ENCODE results near the gene ZNF775. TPM values are rescaled to one million over a fixed set of nuclear protein-coding genes. Genes with fewer than 3 reads are reported as not detected.

The ZNF775 gene
- total and polyA plus RNA-seq, 5 experiments from 2014 or later = 1.5 to 7.6 (median 5.6) TPM

- POLR2A ChIA-PET = interaction anchor here (0.6 to 5.5 kb wide), 9 partner anchors 8 to 502 kb away, joined by 3 to 41 read pairs (median 4); partner anchors contain the start of gene REPIN1
- DNase-seq (no peak), ATAC-seq (no peak)
- no peak overlapping the region for H3K4me3 Mint-ChIP-seq
- H3K27ac Mint-ChIP-seq = peak overlapping the region in 2 of 10 donors; percentile 54 to 69
- no peaks in the 10 kb centered on the region for H3K9me3 Mint-ChIP-seq
- no peaks in the 10 kb centered on the region for H3K27me3 Mint-ChIP-seq
- no peaks in the 10 kb centered on the region for H3K36me3 Mint-ChIP-seq
- peaks cover 21 to 40% (median 35%) of the 10 kb centered on the region in 4 donors for H3K4me1 Mint-ChIP-seq
These were observed 23.5 kb upstream of the ZNF775 start for GRCh38 chr7:150355666-150356059.

- peaks cover 21 to 40% (median 35%) of the 10 kb centered on the region in 4 donors for H3K4me1 Mint-ChIP-seq
- peak in 1 of 2 donors; percentile 19 for ATAC-seq
- peak in 3 of 10 donors; percentile 62 to 64 (median 63) for DNase-seq
- H3K9me3 Mint-ChIP-seq = no peaks in the 10 kb centered on the region
- H3K36me3 Mint-ChIP-seq = no peaks in the 10 kb centered on the region
- H3K4me3 Mint-ChIP-seq = peak overlapping the region in 5 of 10 donors; percentile 8 to 34 (median 18)
- POLR2A ChIA-PET = interaction anchor here (0.7 to 5.5 kb wide), 7 partner anchors 9 to 49 kb away, joined by 3 to 41 read pairs (median 4); partner anchors contain the start of gene REPIN1
- peak overlapping the region in 9 of 10 donors; percentile 4 to 79 (median 63) for H3K27ac Mint-ChIP-seq
- no peaks in the 10 kb centered on the region for H3K27me3 Mint-ChIP-seq
These were observed 22.7 kb upstream of the ZNF775 start for GRCh38 chr7:150356265-150356897.

GRCh38 chr7:150357270-150357669, 21.9 kb upstream of the ZNF775 start:
- peak overlapping the region in 9 of 10 donors; percentile 77 to 96 (median 93) for H3K27ac Mint-ChIP-seq
- POLR2A ChIA-PET = interaction anchor here (0.7 to 5.5 kb wide), 7 partner anchors 9 to 50 kb away, joined by 3 to 41 read pairs (median 7); partner anchors contain the start of genes ACTR3C, LRRC61 and REPIN1
- H3K36me3 Mint-ChIP-seq = no peaks in the 10 kb centered on the region
- H3K27me3 Mint-ChIP-seq = no peaks in the 10 kb centered on the region
- H3K4me1 Mint-ChIP-seq = peaks cover 26 to 45% (median 38%) of the 10 kb centered on the region in 4 donors
- ATAC-seq = peak; percentile 92 to 95
- peak overlapping the region; percentile 61 to 86 (median 80) for H3K4me3 Mint-ChIP-seq
- DNase-seq = peak; percentile 41 to 85 (median 74)
- H3K9me3 Mint-ChIP-seq = no peaks in the 10 kb centered on the region

- peak overlapping the region; percentile 61 to 86 (median 80) for H3K4me3 Mint-ChIP-seq
- H3K9me3 Mint-ChIP-seq = no peaks in the 10 kb centered on the region
- POLR2A ChIA-PET = interaction anchor here (0.6 to 5.5 kb wide), 9 partner anchors 8 to 176 kb away, joined by 3 to 41 read pairs (median 4); partner anchors contain the start of genes ACTR3C, LRRC61 and REPIN1
- peak overlapping the region in 9 of 10 donors; percentile 77 to 96 (median 93) for H3K27ac Mint-ChIP-seq
- H3K4me1 Mint-ChIP-seq = peaks cover 27 to 47% (median 40%) of the 10 kb centered on the region in 4 donors
- H3K36me3 Mint-ChIP-seq = no peaks in the 10 kb centered on the region
- ATAC-seq (peak; percentile 18 to 37), DNase-seq (no peak)
- no peaks in the 10 kb centered on the region for H3K27me3 Mint-ChIP-seq
These were observed 21.2 kb upstream of the ZNF775 start for GRCh38 chr7:150357771-150358427.

GRCh38 chr7:150358433-150358832, 20.7 kb upstream of the ZNF775 start:
- DNase-seq (no peak), ATAC-seq (no peak)
- Mint-ChIP-seq H3K4me1 (peaks cover 29 to 51% (median 43%) of the 10 kb centered on the region in 4 donors), H3K36me3 (no peaks in the 10 kb centered on the region), H3K4me3 (peak overlapping the region in 6 of 10 donors; percentile 71 to 83 (median 80)), H3K9me3 (no peaks in the 10 kb centered on the region), H3K27ac (peak overlapping the region; percentile 26 to 94 (median 92)), H3K27me3 (no peaks in the 10 kb centered on the region)
- POLR2A ChIA-PET = interaction anchor here (0.6 to 5.5 kb wide), 7 partner anchors 8 to 176 kb away, joined by 3 to 41 read pairs (median 7); partner anchors contain the start of genes ACTR3C, LRRC61 and REPIN1

- Mint-ChIP-seq H3K27ac (peak overlapping the region; percentile 26 to 94 (median 89)), H3K9me3 (no peaks in the 10 kb centered on the region), H3K36me3 (no peaks in the 10 kb centered on the region), H3K4me3 (peak overlapping the region in 6 of 10 donors; percentile 20 to 77 (median 64)), H3K27me3 (no peaks in the 10 kb centered on the region), H3K4me1 (peaks cover 32 to 57% (median 48%) of the 10 kb centered on the region in 4 donors)
- ATAC-seq = no peak
- no peak for DNase-seq
- POLR2A ChIA-PET = interaction anchor here (0.6 to 5.5 kb wide), 3 partner anchors 7 to 122 kb away, joined by 3 to 41 read pairs (median 16); partner anchors contain the start of gene REPIN1
These were observed 20.0 kb upstream of the ZNF775 start for GRCh38 chr7:150358988-150359621.

GRCh38 chr7:150359622-150360362, 19.3 kb upstream of the ZNF775 start:
- no peaks in the 10 kb centered on the region for H3K36me3 Mint-ChIP-seq
- peak overlapping the region in 6 of 10 donors; percentile 30 to 77 (median 58) for H3K4me3 Mint-ChIP-seq
- ATAC-seq (no peak), DNase-seq (no peak)
- no peaks in the 10 kb centered on the region for H3K27me3 Mint-ChIP-seq
- POLR2A ChIA-PET = no interaction called here
- peaks cover 33 to 62% (median 51%) of the 10 kb centered on the region in 4 donors for H3K4me1 Mint-ChIP-seq
- H3K9me3 Mint-ChIP-seq = no peaks in the 10 kb centered on the region
- peak overlapping the region in 9 of 10 donors; percentile 69 to 96 (median 84) for H3K27ac Mint-ChIP-seq

GRCh38 chr7:150360363-150361058, 18.6 kb upstream of the ZNF775 start:
- H3K4me3 Mint-ChIP-seq = peak overlapping the region in 4 of 10 donors; percentile 43 to 77 (median 60)
- H3K4me1 Mint-ChIP-seq = peaks cover 33 to 69% (median 56%) of the 10 kb centered on the region in 4 donors
- peak overlapping the region in 8 of 10 donors; percentile 66 to 96 (median 85) for H3K27ac Mint-ChIP-seq
- POLR2A ChIA-PET = interaction anchor here (0.9 to 1.3 kb wide), 2 partner anchors 9 to 45 kb away, joined by 3 to 5 read pairs; partner anchors contain the start of gene REPIN1
- ATAC-seq (no peak), DNase-seq (no peak)
- no peaks in the 10 kb centered on the region for H3K36me3 Mint-ChIP-seq
- H3K27me3 Mint-ChIP-seq = no peaks in the 10 kb centered on the region
- no peaks in the 10 kb centered on the region for H3K9me3 Mint-ChIP-seq

GRCh38 chr7:150361402-150361801, 17.7 kb upstream of the ZNF775 start:
- Mint-ChIP-seq H3K4me1 (peaks cover 39 to 75% (median 64%) of the 10 kb centered on the region in 4 donors), H3K27me3 (no peaks in the 10 kb centered on the region), H3K36me3 (no peaks in the 10 kb centered on the region), H3K9me3 (no peaks in the 10 kb centered on the region), H3K4me3 (no peak overlapping the region), H3K27ac (no peak overlapping the region)
- DNase-seq (no peak), ATAC-seq (no peak)
- POLR2A ChIA-PET = interaction anchor here (0.6 to 2.0 kb wide), 4 partner anchors 13 to 281 kb away, joined by 3 to 7 read pairs (median 6); a partner anchor contains a TSS

GRCh38 chr7:150361807-150362621, 17.1 kb upstream of the ZNF775 start:
- Mint-ChIP-seq H3K27me3 (no peaks in the 10 kb centered on the region), H3K4me3 (no peak overlapping the region), H3K27ac (peak overlapping the region in 4 of 10 donors; percentile 36 to 84 (median 58)), H3K4me1 (peaks cover 39 to 75% (median 64%) of the 10 kb centered on the region in 4 donors), H3K9me3 (no peaks in the 10 kb centered on the region), H3K36me3 (no peaks in the 10 kb centered on the region)
- POLR2A ChIA-PET = interaction anchor here (0.6 to 2.0 kb wide), 4 partner anchors 12 to 281 kb away, joined by 3 to 7 read pairs (median 6); a partner anchor contains a TSS
- ATAC-seq (no peak), DNase-seq (no peak)
